KOPT-K1 (cell line): ENCODE results near the gene ARL5A.

Source experiments
- H3K27ac ChIP-seq: fragments of 200-600 bp; sonication (generic); 2 replicates; pipeline ENCODE4 v1.5.1; 2016; ENCODE audit warnings: antibody characterized with exemption, mild to moderate bottlenecking, low read depth, low read length; ENCODE audit not compliant: poor library complexity, severe bottlenecking
- H3K36me3 ChIP-seq: fragments of 200-600 bp; sonication (generic); 2 replicates; pipeline ENCODE4 v1.5.1; 2017; ENCODE audit warnings: antibody characterized with exemption, mild to moderate bottlenecking, low read length, moderate library complexity; ENCODE audit not compliant: insufficient read depth
- H3K9me3 ChIP-seq: fragments of 200-600 bp; sonication (generic); 2 replicates; pipeline ENCODE4 v1.5.1; 2017; ENCODE audit warnings: antibody characterized with exemption, low read length, mild to moderate bottlenecking; ENCODE audit not compliant: insufficient read depth, poor library complexity, severe bottlenecking

ARL5A gene

GRCh38 chr2:151791545-151791944 lies 36.7 kb downstream of the ARL5A start:
- Histone ChIP-seq H3K27ac (no peak overlapping the region), H3K36me3 (peaks cover 12% of the 10 kb centered on the region), H3K9me3 (no peaks in the 10 kb centered on the region)

- H3K36me3 ChIP-seq, result peaks cover 10% of the 10 kb centered on the region
- H3K27ac ChIP-seq, result no peak overlapping the region
- no peaks in the 10 kb centered on the region for H3K9me3 ChIP-seq
These were observed 37.5 kb downstream of the ARL5A start for GRCh38 chr2:151790689-151791088.

GRCh38 chr2:151789055-151789834 lies 39.0 kb downstream of the ARL5A start:
- Histone ChIP-seq H3K9me3 (no peaks in the 10 kb centered on the region), H3K36me3 (peaks cover 12% of the 10 kb centered on the region; the same call in 1 of the 2 replicates), H3K27ac (no peak overlapping the region)

- Histone ChIP-seq H3K9me3 (no peaks in the 10 kb centered on the region), H3K36me3 (peaks cover 14% of the 10 kb centered on the region; the same call in 1 of the 2 replicates), H3K27ac (no peak overlapping the region)
These were observed 41.7 kb downstream of the ARL5A start for GRCh38 chr2:151786483-151786882.

- Histone ChIP-seq H3K27ac (no peak overlapping the region), H3K9me3 (no peaks in the 10 kb centered on the region), H3K36me3 (peaks cover 17% of the 10 kb centered on the region; the same call in 1 of the 2 replicates)
These were observed 42.1 kb downstream of the ARL5A start for GRCh38 chr2:151786077-151786476.

- no peak overlapping the region for H3K27ac ChIP-seq
- H3K36me3 ChIP-seq, result peaks cover 17% of the 10 kb centered on the region; the same call in 1 of the 2 replicates
- no peaks in the 10 kb centered on the region for H3K9me3 ChIP-seq
These were observed 45.1 kb downstream of the ARL5A start for GRCh38 chr2:151783133-151783520.

- peaks cover 17% of the 10 kb centered on the region; the same call in 1 of the 2 replicates for H3K36me3 ChIP-seq
- no peaks in the 10 kb centered on the region for H3K9me3 ChIP-seq
- H3K27ac ChIP-seq, result no peak overlapping the region
These were observed 45.7 kb downstream of the ARL5A start for GRCh38 chr2:151782378-151783132.

GRCh38 chr2:151781642-151782041 lies 46.6 kb downstream of the ARL5A start:
- Histone ChIP-seq H3K36me3 (peaks cover 25% of the 10 kb centered on the region; the same call in 1 of the 2 replicates), H3K27ac (no peak overlapping the region), H3K9me3 (no peaks in the 10 kb centered on the region)

GRCh38 chr2:151780938-151781337 lies 47.3 kb downstream of the ARL5A start:
- Histone ChIP-seq H3K9me3 (no peaks in the 10 kb centered on the region), H3K36me3 (peaks cover 29% of the 10 kb centered on the region; the same call in 1 of the 2 replicates), H3K27ac (no peak overlapping the region)

- H3K27ac ChIP-seq, result no peak overlapping the region
- H3K9me3 ChIP-seq, result no peaks in the 10 kb centered on the region
- H3K36me3 ChIP-seq, result peaks cover 23% of the 10 kb centered on the region; the same call in 1 of the 2 replicates
These were observed 50.3 kb downstream of the ARL5A start for GRCh38 chr2:151777935-151778334.

GRCh38 chr2:151777487-151777886 lies 50.7 kb downstream of the ARL5A start:
- Histone ChIP-seq H3K27ac (no peak overlapping the region), H3K9me3 (no peaks in the 10 kb centered on the region), H3K36me3 (peaks cover 23% of the 10 kb centered on the region; the same call in 1 of the 2 replicates)

GRCh38 chr2:151776367-151776766 lies 51.9 kb downstream of the ARL5A start:
- no peaks in the 10 kb centered on the region for H3K9me3 ChIP-seq

GRCh38 chr2:151775057-151775740 lies 53.0 kb downstream of the ARL5A start:
- no peak overlapping the region for H3K27ac ChIP-seq
- H3K9me3 ChIP-seq, result no peaks in the 10 kb centered on the region
- H3K36me3 ChIP-seq, result peaks cover 18% of the 10 kb centered on the region; the same call in 1 of the 2 replicates

More at GRCh38 chr2:151776367-151776766, 51.9 kb downstream of the ARL5A start:
- Histone ChIP-seq H3K27ac (no peak overlapping the region), H3K36me3 (peaks cover 20% of the 10 kb centered on the region; the same call in 1 of the 2 replicates)

GRCh38 chr2:151774506-151774905 lies 53.7 kb downstream of the ARL5A start:
- Histone ChIP-seq H3K9me3 (no peaks in the 10 kb centered on the region), H3K27ac (no peak overlapping the region), H3K36me3 (peaks cover 18% of the 10 kb centered on the region; the same call in 1 of the 2 replicates)
